ENCODE data around the gene WDR5.

DNA sequence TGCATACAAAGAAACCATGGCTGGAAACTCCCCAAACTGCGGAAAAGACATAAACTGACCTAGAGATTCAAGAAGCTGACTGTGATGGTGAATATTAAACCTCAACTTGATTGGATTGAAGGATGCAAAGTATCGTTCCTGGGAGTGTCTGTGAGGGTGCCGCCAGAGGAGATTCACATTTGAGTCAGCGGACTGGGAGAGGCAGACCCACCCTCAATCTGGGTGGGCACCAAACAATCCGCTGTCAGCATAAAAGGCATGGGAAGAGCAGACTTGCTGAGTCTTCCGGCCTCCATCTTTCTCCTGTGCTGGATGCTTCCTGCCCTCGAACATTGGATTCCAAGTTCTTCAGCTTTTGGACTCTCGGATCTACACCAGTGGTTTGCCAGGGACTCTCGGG is 24.8 kb upstream of the WDR5 start:
- TF ChIP-seq, protein P1, sequence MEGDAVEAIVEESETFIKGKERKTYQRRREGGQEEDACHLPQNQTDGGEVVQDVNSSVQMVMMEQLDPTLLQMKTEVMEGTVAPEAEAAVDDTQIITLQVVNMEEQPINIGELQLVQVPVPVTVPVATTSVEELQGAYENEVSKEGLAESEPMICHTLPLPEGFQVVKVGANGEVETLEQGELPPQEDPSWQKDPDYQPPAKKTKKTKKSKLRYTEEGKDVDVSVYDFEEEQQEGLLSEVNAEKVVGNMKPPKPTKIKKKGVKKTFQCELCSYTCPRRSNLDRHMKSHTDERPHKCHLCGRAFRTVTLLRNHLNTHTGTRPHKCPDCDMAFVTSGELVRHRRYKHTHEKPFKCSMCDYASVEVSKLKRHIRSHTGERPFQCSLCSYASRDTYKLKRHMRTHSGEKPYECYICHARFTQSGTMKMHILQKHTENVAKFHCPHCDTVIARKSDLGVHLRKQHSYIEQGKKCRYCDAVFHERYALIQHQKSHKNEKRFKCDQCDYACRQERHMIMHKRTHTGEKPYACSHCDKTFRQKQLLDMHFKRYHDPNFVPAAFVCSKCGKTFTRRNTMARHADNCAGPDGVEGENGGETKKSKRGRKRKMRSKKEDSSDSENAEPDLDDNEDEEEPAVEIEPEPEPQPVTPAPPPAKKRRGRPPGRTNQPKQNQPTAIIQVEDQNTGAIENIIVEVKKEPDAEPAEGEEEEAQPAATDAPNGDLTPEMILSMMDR (IDR thresholded peaks at IDR 0.05): no peak
- TF ChIP-seq POLR2A (IDR thresholded peaks at IDR 0.05): no peak
